GM23248 (cell line): Measurements from ENCODE around the gene TJP3. TPM values are rescaled to one million over a fixed set of nuclear protein-coding genes. Genes with fewer than 3 reads are reported as not detected.

Source experiments
- DNase-seq: peaks from one replicate; pipeline ENCODE4 v3.0.0-alpha.2; 2015
- H2AFZ ChIP-seq: fragments of 200-600 bp; sonication (generic); 2 replicates; pipeline ENCODE4 v1.6.1; 2016; ENCODE audit warnings: antibody characterized with exemption
- H3F3A ChIP-seq: fragments of 200-600 bp; sonication (generic); 2 replicates; pipeline ENCODE4 v1.6.1; 2016; ENCODE audit warnings: mild to moderate bottlenecking, antibody characterized with exemption, mixed run types; ENCODE audit not compliant: insufficient read depth
- H3K27ac ChIP-seq: fragments of 200-600 bp; sonication (generic); 2 replicates; pipeline ENCODE4 v1.5.1; 2016; ENCODE audit warnings: mild to moderate bottlenecking
- H3K27me3 ChIP-seq: fragments of 200-600 bp; sonication (generic); replicated peaks from 2 replicates; pipeline ENCODE4 v1.6.1; 2016; ENCODE audit warnings: mild to moderate bottlenecking; ENCODE audit not compliant: insufficient read depth
- H3K36me3 ChIP-seq: fragments of 200-600 bp; sonication (generic); 2 replicates; pipeline ENCODE4 v1.6.1; 2016; ENCODE audit warnings: low read depth, mild to moderate bottlenecking
- H3K4me1 ChIP-seq: fragments of 200-600 bp; sonication (generic); 2 replicates; pipeline ENCODE4 v1.6.1; 2016; ENCODE audit warnings: mild to moderate bottlenecking; ENCODE audit not compliant: insufficient read depth
- H3K4me2 ChIP-seq: fragments of 200-600 bp; sonication (generic); one replicate; pipeline ENCODE4 v1.6.1; 2016; ENCODE audit warnings: mild to moderate bottlenecking; ENCODE audit not compliant: unreplicated experiment
- H3K4me3 ChIP-seq: fragments of 200-600 bp; sonication (generic); 2 replicates; pipeline ENCODE4 v1.5.1; 2016; ENCODE audit warnings: mild to moderate bottlenecking
- H3K79me2 ChIP-seq: fragments of 200-600 bp; sonication (generic); 2 replicates; pipeline ENCODE4 v1.6.1; 2016; ENCODE audit warnings: mild to moderate bottlenecking; ENCODE audit not compliant: insufficient read depth
- H3K9ac ChIP-seq: fragments of 200-600 bp; sonication (generic); 2 replicates; pipeline ENCODE4 v1.6.1; 2016; ENCODE audit warnings: mild to moderate bottlenecking
- H3K9me2 ChIP-seq: fragments of 200-600 bp; sonication (generic); 2 replicates; pipeline ENCODE4 v1.6.1; 2016; ENCODE audit warnings: mixed run types, mild to moderate bottlenecking, moderate library complexity; ENCODE audit not compliant: insufficient read depth
- H3K9me3 ChIP-seq: fragments of 200-600 bp; sonication (generic); one replicate; pipeline ENCODE4 v1.6.1; 2017; ENCODE audit warnings: low read depth
- H4K20me1 ChIP-seq: fragments of 200-600 bp; sonication (generic); 2 replicates; pipeline ENCODE4 v1.6.0; 2016; ENCODE audit not compliant: insufficient read depth
- EZH2 ChIP-seq: fragments of 200-600 bp; sonication (generic); IDR thresholded peaks from 2 replicates; pipeline ENCODE4 v1.6.1; 2018; ENCODE audit warnings: antibody characterized with exemption, mild to moderate bottlenecking; ENCODE audit not compliant: insufficient read depth, poor library complexity, severe bottlenecking
- EZH2phosphoT487 ChIP-seq: fragments of 200-600 bp; sonication (generic); IDR thresholded peaks from 2 replicates; pipeline ENCODE4 v1.6.1; 2018; ENCODE audit warnings: antibody characterized with exemption, moderate library complexity, mild to moderate bottlenecking, low read depth; ENCODE audit not compliant: insufficient read depth
- WGBS, 2 experiments: methylation state at CpG; one replicate each; pipeline ENCODE4 v1.1.6; 2015 to 2017; ENCODE audit warnings: low lambda C conversion rate in 2 of 2, low coverage in 1 of 2; ENCODE audit errors: missing lambda C conversion rate in 2 of 2; 5-methylcytosine and 5-hydroxymethylcytosine counted together
- in situ Hi-C: fragments of 300-500 bp; cut with MboI; formaldehyde crosslinking; loops from 2 replicates; pipeline ENCODE4 v1.15.0; 2020
- polyA plus RNA-seq: library from polyadenylated mRNA; unstranded; fragments of >200 nt; fragmentation: Nextera tagmentation; extraction: Ambion mirVana; gene quantifications from 2 replicates; pipeline ENCODE4 v1.2.1, GENCODE V29; 2016
- total RNA-seq: library from RNA; depleted of rRNA; stranded (reverse); fragments of >200 nt; shearing (Covaris generic); gene quantifications from 2 replicates; pipeline ENCODE4 v1.2.3, GENCODE V29; 2014

TJP3 gene
- total and polyA plus RNA-seq, 2 experiments from 2014 or later, result not detected

GRCh38 chr19:3738477-3739220, 30.5 kb downstream of the TJP3 start:
- in situ Hi-C loops, result no loop called here
- no peaks in the 10 kb centered on the region for H3F3A ChIP-seq

GRCh38 chr19:3740431-3740830, 32.2 kb downstream of the TJP3 start:
- Histone ChIP-seq H3K4me1 (no peaks in the 10 kb centered on the region), H3K79me2 (no peaks in the 10 kb centered on the region), H3K9ac (no peak overlapping the region), H2AFZ (no peak overlapping the region), H3K36me3 (no peaks in the 10 kb centered on the region), H3F3A (no peaks in the 10 kb centered on the region), H3K4me2 (no peak overlapping the region), H3K9me2 (no peaks in the 10 kb centered on the region), H3K9me3 (no peaks in the 10 kb centered on the region), H3K27me3 (no peaks in the 10 kb centered on the region), H4K20me1 (no peaks in the 10 kb centered on the region), H3K4me3 (no peak overlapping the region), H3K27ac (no peak overlapping the region)
- in situ Hi-C loops, result no loop called here
- WGBS, 2 experiments, result 92 to 95% methylated on average over 24 of the region's 24 CpGs
- no peak for DNase-seq
- TF ChIP-seq EZH2phosphoT487 (no peak), EZH2 (no peak)

More at GRCh38 chr19:3738477-3739220, 30.5 kb downstream of the TJP3 start:
- no peaks in the 10 kb centered on the region for H3K36me3 ChIP-seq
- H3K27ac ChIP-seq, result no peak overlapping the region
- H3K9me3 ChIP-seq, result no peaks in the 10 kb centered on the region
- no peaks in the 10 kb centered on the region for H3K79me2 ChIP-seq
- no peak overlapping the region for H3K4me3 ChIP-seq
- H3K4me1 ChIP-seq, result no peaks in the 10 kb centered on the region
- H3K9ac ChIP-seq, result no peak overlapping the region
- no peaks in the 10 kb centered on the region for H3K9me2 ChIP-seq
- no peak overlapping the region for H2AFZ ChIP-seq
- no peaks in the 10 kb centered on the region; the same call in 1 of the 2 replicates for H3K27me3 ChIP-seq
- H3K4me2 ChIP-seq, result no peak overlapping the region
- 80 to 82% methylated on average over 29 to 32 of the region's 32 CpGs for WGBS, 2 experiments
- no peaks in the 10 kb centered on the region for H4K20me1 ChIP-seq
- TF ChIP-seq EZH2 (no peak), EZH2phosphoT487 (no peak)
- no peak for DNase-seq

- H3K36me3 ChIP-seq, result no peaks in the 10 kb centered on the region
- no peaks in the 10 kb centered on the region for H3F3A ChIP-seq
- H3K79me2 ChIP-seq, result no peaks in the 10 kb centered on the region
- no peak overlapping the region for H3K4me2 ChIP-seq
- TF ChIP-seq EZH2phosphoT487 (no peak), EZH2 (no peak)
- H3K27me3 ChIP-seq, result no peaks in the 10 kb centered on the region
- H2AFZ ChIP-seq, result no peak overlapping the region
- H3K27ac ChIP-seq, result no peak overlapping the region
- no peak overlapping the region for H3K4me3 ChIP-seq
- in situ Hi-C loops, result no loop called here
- H3K9ac ChIP-seq, result no peak overlapping the region
- 70 to 79% methylated on average over 2 of the region's 2 CpGs for WGBS, 2 experiments
- H4K20me1 ChIP-seq, result no peaks in the 10 kb centered on the region
- DNase-seq, result peak; percentile 23
- no peaks in the 10 kb centered on the region for H3K4me1 ChIP-seq
- no peaks in the 10 kb centered on the region for H3K9me2 ChIP-seq
- H3K9me3 ChIP-seq, result no peaks in the 10 kb centered on the region
Observed at GRCh38 chr19:3743486-3743885, 35.3 kb downstream of the TJP3 start.

GRCh38 chr19:3745363-3746045, 37.3 kb downstream of the TJP3 start:
- Histone ChIP-seq H3K27me3 (no peaks in the 10 kb centered on the region), H3K9me2 (no peaks in the 10 kb centered on the region), H3K79me2 (no peaks in the 10 kb centered on the region), H3K9me3 (no peaks in the 10 kb centered on the region), H2AFZ (no peak overlapping the region), H3F3A (no peaks in the 10 kb centered on the region), H3K4me2 (no peak overlapping the region), H4K20me1 (no peaks in the 10 kb centered on the region), H3K4me1 (no peaks in the 10 kb centered on the region), H3K4me3 (no peak overlapping the region), H3K27ac (no peak overlapping the region), H3K36me3 (0 out of 2 replicates have a peak, but pooled peaks cover under 1% of the 10 kb centered on the region), H3K9ac (no peak overlapping the region)
- in situ Hi-C loops, result no loop called here
- WGBS, 2 experiments, result 39 to 52% methylated on average over 8 of the region's 8 CpGs
- DNase-seq, result no peak
- no peak for TF ChIP-seq EZH2
- TF ChIP-seq EZH2phosphoT487, result no peak
